ENCODE results near the gene GDAP1L1.

DNA sequence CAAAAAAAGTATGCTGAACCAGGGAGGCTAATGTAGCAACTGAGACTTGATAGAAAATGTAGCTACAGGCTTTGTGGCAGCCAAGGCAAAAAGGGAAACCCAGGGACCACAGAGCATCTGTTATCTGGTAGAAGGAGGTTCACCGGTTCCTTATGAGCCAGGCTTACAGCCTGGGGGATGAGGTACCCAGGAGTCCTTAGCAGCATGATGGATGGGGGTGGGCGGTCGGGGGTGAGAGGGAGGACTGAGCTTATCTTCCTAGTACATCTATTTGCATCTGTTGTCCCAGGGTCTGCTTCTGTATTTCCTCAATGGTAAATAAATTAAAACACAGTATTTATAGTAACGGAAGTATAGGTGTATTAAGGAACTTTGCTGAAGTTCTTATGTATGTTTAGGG lies 1.1 kb upstream of the GDAP1L1 start:
- no peak for TF ChIP-seq CTCF (IDR thresholded peaks at IDR 0.05)
- no peak for TF ChIP-seq POLR2AphosphoS5 (IDR thresholded peaks at IDR 0.05)
- no peak for TF ChIP-seq POLR2A (IDR thresholded peaks at IDR 0.05)
